ENCODE data around the gene ISYNA1. TPM values are rescaled to one million over a fixed set of nuclear protein-coding genes. Genes with fewer than 3 reads are reported as not detected.

ISYNA1 gene
- total RNA-seq, 1 experiment from 2014 or later = 236 TPM

DNA sequence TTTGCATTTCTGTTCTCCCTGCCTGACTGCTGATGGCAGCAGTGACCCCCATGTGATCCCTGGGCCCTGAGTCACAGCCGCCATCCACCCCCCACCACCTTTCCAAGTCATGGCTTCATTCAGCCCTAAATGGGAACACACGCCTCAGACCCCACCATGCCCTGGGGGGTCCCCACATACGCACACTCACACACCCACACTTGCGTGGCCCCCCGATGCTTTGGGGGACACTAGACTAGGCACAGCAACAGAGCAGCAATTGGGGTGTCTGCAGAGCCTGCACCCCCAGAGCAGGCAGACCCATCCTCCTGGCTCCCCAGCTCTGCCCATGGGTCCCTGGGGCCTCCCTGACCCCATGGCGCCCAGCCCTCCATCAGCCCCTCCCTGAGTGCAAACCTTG, 5.5 kb upstream of the ISYNA1 start:
- H3K36me3 Mint-ChIP-seq = peaks cover 9% of the 10 kb centered on the region
- no peak for ATAC-seq
- TF ChIP-seq, protein P1, sequence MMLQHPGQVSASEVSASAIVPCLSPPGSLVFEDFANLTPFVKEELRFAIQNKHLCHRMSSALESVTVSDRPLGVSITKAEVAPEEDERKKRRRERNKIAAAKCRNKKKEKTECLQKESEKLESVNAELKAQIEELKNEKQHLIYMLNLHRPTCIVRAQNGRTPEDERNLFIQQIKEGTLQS (CRISPR knock-in tag; conservative IDR thresholded peaks at IDR 0.05) = no peak
- H3K27ac Mint-ChIP-seq = no peak overlapping the region
- H3K9me3 Mint-ChIP-seq = peaks cover 5% of the 10 kb centered on the region
- H3K27me3 Mint-ChIP-seq (ENCODE audit: low read depth) = no peaks in the 10 kb centered on the region
- no peak for DNase-seq (ENCODE audit: low spot score)
- ChIA-PET POLR2A (no interaction called here), CTCF (interaction anchor here (1.0 to 1.3 kb wide), 3 partner anchors 18 to 77 kb away, joined by 3 to 5 read pairs (median 3); no protein-coding TSS in a partner anchor)
- peaks cover 17% of the 10 kb centered on the region for H3K4me1 Mint-ChIP-seq
- H3K4me3 Mint-ChIP-seq = no peak overlapping the region

DNA sequence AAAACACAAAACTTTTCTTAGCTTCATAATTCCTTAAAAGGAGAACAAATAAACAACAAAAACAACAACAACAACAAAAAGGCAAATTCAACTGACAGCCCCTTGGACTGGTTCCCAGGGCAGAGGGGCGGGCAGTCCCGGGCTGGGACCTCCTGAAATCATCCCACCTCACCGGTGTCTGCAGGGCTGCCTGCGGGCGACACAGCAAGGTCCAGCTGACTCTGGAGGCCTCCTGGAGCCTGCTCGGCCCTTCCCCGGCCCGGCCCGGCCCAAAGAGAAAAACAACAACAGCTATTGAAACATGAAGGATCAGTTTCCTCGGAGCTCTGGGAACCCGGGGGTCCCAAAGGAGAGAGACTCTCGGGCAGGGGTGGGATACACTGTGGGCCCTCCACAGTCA, 5.0 kb upstream of the ISYNA1 start:
- Mint-ChIP-seq H3K36me3 (peaks cover 6% of the 10 kb centered on the region), H3K27ac (no peak overlapping the region), H3K4me3 (no peak overlapping the region), H3K27me3 (ENCODE audit: low read depth) (no peaks in the 10 kb centered on the region), H3K9me3 (peaks cover 5% of the 10 kb centered on the region), H3K4me1 (peaks cover 17% of the 10 kb centered on the region)
- no peak for TF ChIP-seq GRHL2 (CRISPR knock-in tag; IDR thresholded peaks at IDR 0.05; ENCODE audit: insufficient replicate concordance, severe bottlenecking)
- no peak for TF ChIP-seq CREM (CRISPR knock-in tag; IDR thresholded peaks at IDR 0.05)
- TF ChIP-seq ETV6 (CRISPR knock-in tag; IDR thresholded peaks at IDR 0.05) = no peak
- TF ChIP-seq, protein P2, sequence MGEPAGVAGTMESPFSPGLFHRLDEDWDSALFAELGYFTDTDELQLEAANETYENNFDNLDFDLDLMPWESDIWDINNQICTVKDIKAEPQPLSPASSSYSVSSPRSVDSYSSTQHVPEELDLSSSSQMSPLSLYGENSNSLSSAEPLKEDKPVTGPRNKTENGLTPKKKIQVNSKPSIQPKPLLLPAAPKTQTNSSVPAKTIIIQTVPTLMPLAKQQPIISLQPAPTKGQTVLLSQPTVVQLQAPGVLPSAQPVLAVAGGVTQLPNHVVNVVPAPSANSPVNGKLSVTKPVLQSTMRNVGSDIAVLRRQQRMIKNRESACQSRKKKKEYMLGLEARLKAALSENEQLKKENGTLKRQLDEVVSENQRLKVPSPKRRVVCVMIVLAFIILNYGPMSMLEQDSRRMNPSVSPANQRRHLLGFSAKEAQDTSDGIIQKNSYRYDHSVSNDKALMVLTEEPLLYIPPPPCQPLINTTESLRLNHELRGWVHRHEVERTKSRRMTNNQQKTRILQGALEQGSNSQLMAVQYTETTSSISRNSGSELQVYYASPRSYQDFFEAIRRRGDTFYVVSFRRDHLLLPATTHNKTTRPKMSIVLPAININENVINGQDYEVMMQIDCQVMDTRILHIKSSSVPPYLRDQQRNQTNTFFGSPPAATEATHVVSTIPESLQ (CRISPR knock-in tag; IDR thresholded peaks at IDR 0.05) = no peak
- TF ChIP-seq HMGA2 (CRISPR knock-in tag; IDR thresholded peaks at IDR 0.05) = no peak
- TF ChIP-seq, protein P3, sequence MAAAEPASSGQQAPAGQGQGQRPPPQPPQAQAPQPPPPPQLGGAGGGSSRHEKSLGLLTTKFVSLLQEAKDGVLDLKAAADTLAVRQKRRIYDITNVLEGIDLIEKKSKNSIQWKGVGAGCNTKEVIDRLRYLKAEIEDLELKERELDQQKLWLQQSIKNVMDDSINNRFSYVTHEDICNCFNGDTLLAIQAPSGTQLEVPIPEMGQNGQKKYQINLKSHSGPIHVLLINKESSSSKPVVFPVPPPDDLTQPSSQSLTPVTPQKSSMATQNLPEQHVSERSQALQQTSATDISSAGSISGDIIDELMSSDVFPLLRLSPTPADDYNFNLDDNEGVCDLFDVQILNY (CRISPR knock-in tag; IDR thresholded peaks at IDR 0.05) = no peak
- no peak for TF ChIP-seq PRRX2 (CRISPR knock-in tag; IDR thresholded peaks at IDR 0.05)
- no peak for TF ChIP-seq NFE2L1 (CRISPR knock-in tag; IDR thresholded peaks at IDR 0.05)
- no peak for DNase-seq (ENCODE audit: low spot score)
- no peak for ATAC-seq
- CTCF ChIA-PET = interaction anchor here (1.0 to 1.3 kb wide), 2 partner anchors 19 to 27 kb away, joined by 3 to 5 read pairs; no protein-coding TSS in a partner anchor
- POLR2A ChIA-PET = no interaction called here

DNA sequence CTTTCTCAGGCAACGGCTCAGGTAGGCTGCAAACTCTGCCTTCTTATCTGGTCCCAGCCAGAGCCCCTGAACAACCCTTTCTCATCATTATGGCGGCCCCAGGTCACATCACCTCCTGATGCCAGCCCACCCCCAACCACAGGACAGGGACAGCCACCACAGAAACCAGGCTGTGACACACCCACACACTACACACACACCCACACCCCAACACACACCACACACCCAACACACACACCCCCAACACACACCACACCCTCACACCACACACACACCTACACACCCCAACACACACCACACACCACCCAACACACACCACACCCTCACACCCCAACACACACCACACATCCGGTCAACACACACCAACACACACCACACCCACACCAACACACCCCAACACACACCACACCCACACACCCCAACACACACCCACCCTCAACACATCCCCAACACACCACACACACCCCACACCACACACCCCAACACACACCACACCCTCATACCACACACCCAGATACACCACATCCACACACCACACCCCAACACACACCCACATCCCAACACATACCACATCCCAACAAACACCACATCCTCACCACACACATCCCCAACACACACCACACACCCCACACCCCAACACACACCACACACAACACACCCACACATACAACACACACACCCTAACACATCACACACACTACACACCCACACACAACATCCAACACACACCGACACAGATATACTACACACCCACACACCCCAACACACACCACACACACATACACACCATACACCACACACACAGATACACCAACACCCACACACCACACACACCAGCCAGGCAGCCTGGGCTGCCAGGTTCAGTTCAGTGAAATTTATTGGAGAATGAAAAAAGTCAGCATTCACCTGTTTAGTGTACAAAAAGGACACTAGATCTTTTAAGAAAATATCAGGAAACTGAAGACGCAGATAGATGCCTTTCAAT, 4.2 kb upstream of the ISYNA1 start:
- Mint-ChIP-seq H3K9me3 (peaks cover 5% of the 10 kb centered on the region), H3K4me3 (no peak overlapping the region), H3K4me1 (peaks cover 17% of the 10 kb centered on the region), H3K27ac (peak overlapping the region; percentile 72), H3K27me3 (ENCODE audit: low read depth) (no peaks in the 10 kb centered on the region), H3K36me3 (peaks cover 6% of the 10 kb centered on the region)
- ChIA-PET POLR2A (no interaction called here), CTCF (interaction anchor here (1.3 to 3.5 kb wide), 2 partner anchors 21 to 28 kb away, joined by 5 to 27 read pairs; no protein-coding TSS in a partner anchor)
- ATAC-seq = no peak
- DNase-seq (ENCODE audit: low spot score) = no peak
- TF ChIP-seq SMAD4 (CRISPR knock-in tag; IDR thresholded peaks at IDR 0.05) = no peak
- TF ChIP-seq, protein P4, sequence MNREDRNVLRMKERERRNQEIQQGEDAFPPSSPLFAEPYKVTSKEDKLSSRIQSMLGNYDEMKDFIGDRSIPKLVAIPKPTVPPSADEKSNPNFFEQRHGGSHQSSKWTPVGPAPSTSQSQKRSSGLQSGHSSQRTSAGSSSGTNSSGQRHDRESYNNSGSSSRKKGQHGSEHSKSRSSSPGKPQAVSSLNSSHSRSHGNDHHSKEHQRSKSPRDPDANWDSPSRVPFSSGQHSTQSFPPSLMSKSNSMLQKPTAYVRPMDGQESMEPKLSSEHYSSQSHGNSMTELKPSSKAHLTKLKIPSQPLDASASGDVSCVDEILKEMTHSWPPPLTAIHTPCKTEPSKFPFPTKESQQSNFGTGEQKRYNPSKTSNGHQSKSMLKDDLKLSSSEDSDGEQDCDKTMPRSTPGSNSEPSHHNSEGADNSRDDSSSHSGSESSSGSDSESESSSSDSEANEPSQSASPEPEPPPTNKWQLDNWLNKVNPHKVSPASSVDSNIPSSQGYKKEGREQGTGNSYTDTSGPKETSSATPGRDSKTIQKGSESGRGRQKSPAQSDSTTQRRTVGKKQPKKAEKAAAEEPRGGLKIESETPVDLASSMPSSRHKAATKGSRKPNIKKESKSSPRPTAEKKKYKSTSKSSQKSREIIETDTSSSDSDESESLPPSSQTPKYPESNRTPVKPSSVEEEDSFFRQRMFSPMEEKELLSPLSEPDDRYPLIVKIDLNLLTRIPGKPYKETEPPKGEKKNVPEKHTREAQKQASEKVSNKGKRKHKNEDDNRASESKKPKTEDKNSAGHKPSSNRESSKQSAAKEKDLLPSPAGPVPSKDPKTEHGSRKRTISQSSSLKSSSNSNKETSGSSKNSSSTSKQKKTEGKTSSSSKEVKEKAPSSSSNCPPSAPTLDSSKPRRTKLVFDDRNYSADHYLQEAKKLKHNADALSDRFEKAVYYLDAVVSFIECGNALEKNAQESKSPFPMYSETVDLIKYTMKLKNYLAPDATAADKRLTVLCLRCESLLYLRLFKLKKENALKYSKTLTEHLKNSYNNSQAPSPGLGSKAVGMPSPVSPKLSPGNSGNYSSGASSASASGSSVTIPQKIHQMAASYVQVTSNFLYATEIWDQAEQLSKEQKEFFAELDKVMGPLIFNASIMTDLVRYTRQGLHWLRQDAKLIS (CRISPR knock-in tag; IDR thresholded peaks at IDR 0.05; ENCODE audit: borderline replicate concordance) = no peak
- no peak for TF ChIP-seq FOXP1 (CRISPR knock-in tag; IDR thresholded peaks at IDR 0.05; ENCODE audit: borderline replicate concordance)
- TF ChIP-seq JAZF1 (CRISPR knock-in tag; IDR thresholded peaks at IDR 0.05) = no peak
- no peak for TF ChIP-seq MXD4 (CRISPR knock-in tag; IDR thresholded peaks at IDR 0.05; ENCODE audit: borderline replicate concordance)
- no peak for TF ChIP-seq ZNF232 (CRISPR knock-in tag; IDR thresholded peaks at IDR 0.05)
- TF ChIP-seq, protein P5, sequence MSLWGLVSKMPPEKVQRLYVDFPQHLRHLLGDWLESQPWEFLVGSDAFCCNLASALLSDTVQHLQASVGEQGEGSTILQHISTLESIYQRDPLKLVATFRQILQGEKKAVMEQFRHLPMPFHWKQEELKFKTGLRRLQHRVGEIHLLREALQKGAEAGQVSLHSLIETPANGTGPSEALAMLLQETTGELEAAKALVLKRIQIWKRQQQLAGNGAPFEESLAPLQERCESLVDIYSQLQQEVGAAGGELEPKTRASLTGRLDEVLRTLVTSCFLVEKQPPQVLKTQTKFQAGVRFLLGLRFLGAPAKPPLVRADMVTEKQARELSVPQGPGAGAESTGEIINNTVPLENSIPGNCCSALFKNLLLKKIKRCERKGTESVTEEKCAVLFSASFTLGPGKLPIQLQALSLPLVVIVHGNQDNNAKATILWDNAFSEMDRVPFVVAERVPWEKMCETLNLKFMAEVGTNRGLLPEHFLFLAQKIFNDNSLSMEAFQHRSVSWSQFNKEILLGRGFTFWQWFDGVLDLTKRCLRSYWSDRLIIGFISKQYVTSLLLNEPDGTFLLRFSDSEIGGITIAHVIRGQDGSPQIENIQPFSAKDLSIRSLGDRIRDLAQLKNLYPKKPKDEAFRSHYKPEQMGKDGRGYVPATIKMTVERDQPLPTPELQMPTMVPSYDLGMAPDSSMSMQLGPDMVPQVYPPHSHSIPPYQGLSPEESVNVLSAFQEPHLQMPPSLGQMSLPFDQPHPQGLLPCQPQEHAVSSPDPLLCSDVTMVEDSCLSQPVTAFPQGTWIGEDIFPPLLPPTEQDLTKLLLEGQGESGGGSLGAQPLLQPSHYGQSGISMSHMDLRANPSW (CRISPR knock-in tag; conservative IDR thresholded peaks at IDR 0.05; ENCODE audit: low read depth) = no peak
- TF ChIP-seq, protein P6, sequence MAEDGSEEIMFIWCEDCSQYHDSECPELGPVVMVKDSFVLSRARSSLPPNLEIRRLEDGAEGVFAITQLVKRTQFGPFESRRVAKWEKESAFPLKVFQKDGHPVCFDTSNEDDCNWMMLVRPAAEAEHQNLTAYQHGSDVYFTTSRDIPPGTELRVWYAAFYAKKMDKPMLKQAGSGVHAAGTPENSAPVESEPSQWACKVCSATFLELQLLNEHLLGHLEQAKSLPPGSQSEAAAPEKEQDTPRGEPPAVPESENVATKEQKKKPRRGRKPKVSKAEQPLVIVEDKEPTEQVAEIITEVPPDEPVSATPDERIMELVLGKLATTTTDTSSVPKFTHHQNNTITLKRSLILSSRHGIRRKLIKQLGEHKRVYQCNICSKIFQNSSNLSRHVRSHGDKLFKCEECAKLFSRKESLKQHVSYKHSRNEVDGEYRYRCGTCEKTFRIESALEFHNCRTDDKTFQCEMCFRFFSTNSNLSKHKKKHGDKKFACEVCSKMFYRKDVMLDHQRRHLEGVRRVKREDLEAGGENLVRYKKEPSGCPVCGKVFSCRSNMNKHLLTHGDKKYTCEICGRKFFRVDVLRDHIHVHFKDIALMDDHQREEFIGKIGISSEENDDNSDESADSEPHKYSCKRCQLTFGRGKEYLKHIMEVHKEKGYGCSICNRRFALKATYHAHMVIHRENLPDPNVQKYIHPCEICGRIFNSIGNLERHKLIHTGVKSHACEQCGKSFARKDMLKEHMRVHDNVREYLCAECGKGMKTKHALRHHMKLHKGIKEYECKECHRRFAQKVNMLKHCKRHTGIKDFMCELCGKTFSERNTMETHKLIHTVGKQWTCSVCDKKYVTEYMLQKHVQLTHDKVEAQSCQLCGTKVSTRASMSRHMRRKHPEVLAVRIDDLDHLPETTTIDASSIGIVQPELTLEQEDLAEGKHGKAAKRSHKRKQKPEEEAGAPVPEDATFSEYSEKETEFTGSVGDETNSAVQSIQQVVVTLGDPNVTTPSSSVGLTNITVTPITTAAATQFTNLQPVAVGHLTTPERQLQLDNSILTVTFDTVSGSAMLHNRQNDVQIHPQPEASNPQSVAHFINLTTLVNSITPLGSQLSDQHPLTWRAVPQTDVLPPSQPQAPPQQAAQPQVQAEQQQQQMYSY (CRISPR knock-in tag; IDR thresholded peaks at IDR 0.05) = no peak

Measured in WTC11 (cell line).